Suprapubic skin (tissue), 4 donors: ENCODE measurements around the gene IFNA8.

ENCODE experiments used
- CTCF ChIP-seq, 2 donors: fragments of 200-600 bp in 1 of 2; fragments of 450-650 bp in 1 of 2; sonication (generic) in 1 of 2; IDR thresholded peaks; one replicate each; pipeline ENCODE4 v1.5.1; 2016 to 2019; ENCODE audit warnings: antibody characterized with exemption in 2 of 2, mild to moderate bottlenecking in 1 of 2, moderate library complexity in 1 of 2
- EP300 ChIP-seq: sonication (generic); formaldehyde crosslinking; IDR thresholded peaks from one replicate; pipeline ENCODE4 v1.6.1; 2017; ENCODE audit warnings: antibody characterized with exemption
- POLR2A ChIP-seq, 2 donors: fragments of 450-650 bp; IDR thresholded peaks; one replicate each; pipeline ENCODE4 v1.6.1; 2017; ENCODE audit warnings: antibody characterized with exemption in 2 of 2, mild to moderate bottlenecking in 2 of 2, moderate library complexity in 2 of 2
- POLR2AphosphoS5 ChIP-seq, 3 donors: sonication (generic); formaldehyde crosslinking; IDR thresholded peaks; one replicate each; pipeline ENCODE4 v1.6.1; 2017; ENCODE audit warnings: antibody characterized with exemption in 3 of 3

- TF ChIP-seq CTCF (IDR thresholded peaks at IDR 0.05): no peak
- TF ChIP-seq POLR2AphosphoS5 (IDR thresholded peaks at IDR 0.05): no peak
- no peak for TF ChIP-seq EP300
- TF ChIP-seq POLR2A (IDR thresholded peaks at IDR 0.05): no peak
These were observed 35.1 kb downstream of the IFNA8 start for GRCh38 chr9:21443849-21444625.
